C4-2B (cell line): ENCODE data around the gene NOL12.

Experiments used
- CTCF ChIP-seq: fragments of 450-650 bp; conservative IDR thresholded peaks from 2 replicates; pipeline ENCODE4 v1.5.1; 2017; ENCODE audit warnings: mild to moderate bottlenecking
- ZFX ChIP-seq: fragments of 450-650 bp; IDR thresholded peaks from 2 replicates; pipeline ENCODE4 v1.6.1; 2017

- TF ChIP-seq CTCF (no peak), ZFX (no peak)
Measured at GRCh38 chr22:37639070-37639760, 46.9 kb upstream of the NOL12 start, which contains the start of gene SH3BP1.
